ENCODE measurements around the gene GRIN3B. TPM values are rescaled to one million over a fixed set of nuclear protein-coding genes. Genes with fewer than 3 reads are reported as not detected.
A peak's percentile ranks its signal among the peaks of the same experiment; 100 is the strongest.

Gene GRIN3B
- total and polyA plus RNA-seq, 9 of the 15 experiments (the other 6 are each of a cell fraction or from before 2014, with no cell fraction given) = 0.06 to 0.95 (median 0.19) TPM; not detected in 6

GRCh38 chr19:961866-962620 lies 38.2 kb upstream of the GRIN3B start (continued):
- TF ChIP-seq REST (IDR thresholded peaks at IDR 0.05; ENCODE audit: borderline replicate concordance) (no peak), REST (CRISPR knock-in tag; IDR thresholded peaks at IDR 0.05; ENCODE audit: low read depth) (no peak), E2F1 (CRISPR knock-in tag; IDR thresholded peaks at IDR 0.05) (no peak), ZNF263 (CRISPR knock-in tag; IDR thresholded peaks at IDR 0.05; ENCODE audit: borderline replicate concordance) (peak; percentile 42; the same call in 1 of the 2 replicates), EGR1 (conservative IDR thresholded peaks at IDR 0.05) (peak; percentile 78), ZNF695 (CRISPR knock-in tag; IDR thresholded peaks at IDR 0.05) (no peak), ZNF232 (CRISPR knock-in tag; IDR thresholded peaks at IDR 0.05) (no peak), DPF2 (IDR thresholded peaks at IDR 0.05) (peak; percentile 87), CHCHD3 (CRISPR knock-in tag; IDR thresholded peaks at IDR 0.05) (no peak), ETS2 (tag; IDR thresholded peaks at IDR 0.05; ENCODE audit: borderline replicate concordance, poor library complexity, severe bottlenecking) (no peak), KDM1A (IDR thresholded peaks at IDR 0.05) (peak; percentile 76 to 85), ADNP (tag; IDR thresholded peaks at IDR 0.05) (no peak), RBM22 (IDR thresholded peaks at IDR 0.05; ENCODE audit: low read depth, low read length, poor library complexity, severe bottlenecking) (no peak), TAL1 (IDR thresholded peaks at IDR 0.05) (peak; percentile 72), MTA2 (IDR thresholded peaks at IDR 0.05; ENCODE audit: low read depth) (peak; percentile 33; the same call in 1 of the 2 replicates), ZNF507 (tag; conservative IDR thresholded peaks at IDR 0.05) (no peak), GABPB1 (CRISPR knock-in tag; IDR thresholded peaks at IDR 0.05) (no peak), KDM4B (IDR thresholded peaks at IDR 0.05; ENCODE audit: borderline replicate concordance in 2 of 2, low read depth in 1 of 2) (no peak), ETS1 (conservative IDR thresholded peaks at IDR 0.05; ENCODE audit: control insufficient read depth, low read depth, low read length) (no peak)

Measured in K562 (cell line).